HS-5 (cell line): ENCODE data around the gene NBDY.
"Not testable (repeated sequence)": the region's sequence is repeated elsewhere in the genome, so short reads cannot be mapped to it uniquely, and the experiment has no call there.

Experiments
- DNase-seq: peaks from one replicate; pipeline ENCODE4 v3.0.0-alpha.2; 2012; ENCODE audit warnings: low read depth

The NBDY gene

GRCh38 chrX:56729152-56729850 is at the start of gene NBDY:
Gene NBDY (plus strand): TSS chrX:56729243. CDS start chrX:56729354, 111 bp downstream.
- no peak for DNase-seq

- DNase-seq = not testable (repeated sequence)
These were observed 24.5 kb upstream of the NBDY start for GRCh38 chrX:56704530-56704929.

- DNase-seq = no peak
These were observed 2.4 kb upstream of the NBDY start for GRCh38 chrX:56726605-56727004.

- no peak for DNase-seq
These were observed 1.5 kb upstream of the NBDY start for GRCh38 chrX:56727531-56727930.

- no peak for DNase-seq
These were observed 722 bp upstream of the NBDY start for GRCh38 chrX:56728321-56728720.

- DNase-seq = no peak
These were observed 291 bp upstream of the NBDY start for GRCh38 chrX:56728752-56729151.

GRCh38 chrX:56733459-56734046 is 4.5 kb downstream of the NBDY start:
- DNase-seq = no peak

- no peak for DNase-seq
These were observed 7.2 kb downstream of the NBDY start for GRCh38 chrX:56736219-56736618.

GRCh38 chrX:56738670-56739069 is 9.6 kb downstream of the NBDY start:
- no peak for DNase-seq

GRCh38 chrX:56744996-56745395 is 16.0 kb downstream of the NBDY start:
- DNase-seq = peak; percentile 58

- DNase-seq = no peak
These were observed 18.0 kb downstream of the NBDY start for GRCh38 chrX:56746996-56747395.

GRCh38 chrX:56751071-56751470 is 22.0 kb downstream of the NBDY start:
- no peak for DNase-seq

GRCh38 chrX:56757327-56757726 is 28.3 kb downstream of the NBDY start:
- no peak for DNase-seq

GRCh38 chrX:56758456-56758855 is 29.4 kb downstream of the NBDY start:
- no peak for DNase-seq

GRCh38 chrX:56759736-56760409 is 30.8 kb downstream of the NBDY start:
- no peak for DNase-seq

GRCh38 chrX:56760410-56761124 is 31.5 kb downstream of the NBDY start:
- DNase-seq = not testable (repeated sequence)

- no peak for DNase-seq
These were observed 32.1 kb downstream of the NBDY start for GRCh38 chrX:56761167-56761566.

- DNase-seq = no peak
These were observed 33.2 kb downstream of the NBDY start for GRCh38 chrX:56762220-56762619.

- no peak for DNase-seq
These were observed 33.9 kb downstream of the NBDY start for GRCh38 chrX:56762707-56763555.

GRCh38 chrX:56763556-56764152 is 34.6 kb downstream of the NBDY start:
- DNase-seq = no peak
